Measurements from ENCODE around the gene FOXN1.

Gene FOXN1

DNA sequence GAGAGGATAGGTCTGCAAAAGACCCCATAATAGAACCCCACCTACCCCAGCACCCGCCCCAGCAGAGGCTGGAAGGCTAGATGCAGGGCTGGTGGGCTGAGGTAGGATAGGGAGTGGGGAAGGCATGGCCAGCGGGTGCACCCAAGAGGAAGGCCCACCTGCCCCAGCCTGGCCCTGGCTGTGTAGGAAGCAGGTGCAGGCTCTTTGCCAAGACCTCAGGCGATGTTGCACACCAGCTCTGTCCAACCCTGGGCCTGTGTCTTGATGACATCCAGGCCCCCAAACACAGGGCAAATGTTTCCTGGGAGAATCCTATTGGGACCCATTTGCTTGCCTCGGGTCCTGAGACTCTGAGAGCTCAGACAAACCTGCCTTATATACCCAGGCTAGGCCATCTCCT lies 34.1 kb downstream of the FOXN1 start:
- DNase-seq (ENCODE audit: insufficient read length, low spot score) (no peak), FAIRE-seq (no peak)
- TF ChIP-seq TAF1 (IDR thresholded peaks at IDR 0.05; ENCODE audit: low read depth, low read length) (no peak), POU2F2 (IDR thresholded peaks at IDR 0.05; ENCODE audit: low read depth, low read length) (no peak), PAX5 (IDR thresholded peaks at IDR 0.05; ENCODE audit: insufficient read depth, low read length, severe bottlenecking) (no peak), POLR2AphosphoS5 (IDR thresholded peaks at IDR 0.05; ENCODE audit: low read depth, low read length) (no peak), POLR2A (IDR thresholded peaks at IDR 0.05; ENCODE audit: low read depth, low read length) (no peak), SPI1 (IDR thresholded peaks at IDR 0.05; ENCODE audit: low read depth, low read length) (no peak)

DNA sequence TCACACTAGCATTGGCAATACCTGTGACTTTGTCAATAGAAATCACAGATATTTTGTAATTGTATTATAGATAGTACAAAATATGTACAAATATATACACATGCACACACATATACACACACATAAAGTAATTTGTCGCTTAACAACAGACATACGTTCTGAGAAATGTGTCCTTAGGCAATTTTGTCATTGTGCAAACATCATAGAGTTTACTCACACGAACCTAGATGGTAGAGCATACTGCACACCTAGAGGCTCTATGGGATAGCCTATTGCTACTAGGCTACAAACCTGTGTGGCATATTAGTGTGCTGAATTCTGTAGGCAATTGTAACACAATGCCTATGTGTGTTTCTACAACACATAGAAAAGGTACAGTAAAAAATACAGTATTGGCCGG lies 35.3 kb downstream of the FOXN1 start:
- FAIRE-seq: no peak
- no peak for DNase-seq (ENCODE audit: insufficient read length, low spot score)
- TF ChIP-seq POU2F2 (IDR thresholded peaks at IDR 0.05; ENCODE audit: low read depth, low read length) (no peak), PAX5 (IDR thresholded peaks at IDR 0.05; ENCODE audit: insufficient read depth, low read length, severe bottlenecking) (no peak), POLR2A (IDR thresholded peaks at IDR 0.05; ENCODE audit: low read depth, low read length) (no peak), POLR2AphosphoS5 (IDR thresholded peaks at IDR 0.05; ENCODE audit: low read depth, low read length) (no peak), TAF1 (IDR thresholded peaks at IDR 0.05; ENCODE audit: low read depth, low read length) (no peak), SPI1 (IDR thresholded peaks at IDR 0.05; ENCODE audit: low read depth, low read length) (no peak)

DNA sequence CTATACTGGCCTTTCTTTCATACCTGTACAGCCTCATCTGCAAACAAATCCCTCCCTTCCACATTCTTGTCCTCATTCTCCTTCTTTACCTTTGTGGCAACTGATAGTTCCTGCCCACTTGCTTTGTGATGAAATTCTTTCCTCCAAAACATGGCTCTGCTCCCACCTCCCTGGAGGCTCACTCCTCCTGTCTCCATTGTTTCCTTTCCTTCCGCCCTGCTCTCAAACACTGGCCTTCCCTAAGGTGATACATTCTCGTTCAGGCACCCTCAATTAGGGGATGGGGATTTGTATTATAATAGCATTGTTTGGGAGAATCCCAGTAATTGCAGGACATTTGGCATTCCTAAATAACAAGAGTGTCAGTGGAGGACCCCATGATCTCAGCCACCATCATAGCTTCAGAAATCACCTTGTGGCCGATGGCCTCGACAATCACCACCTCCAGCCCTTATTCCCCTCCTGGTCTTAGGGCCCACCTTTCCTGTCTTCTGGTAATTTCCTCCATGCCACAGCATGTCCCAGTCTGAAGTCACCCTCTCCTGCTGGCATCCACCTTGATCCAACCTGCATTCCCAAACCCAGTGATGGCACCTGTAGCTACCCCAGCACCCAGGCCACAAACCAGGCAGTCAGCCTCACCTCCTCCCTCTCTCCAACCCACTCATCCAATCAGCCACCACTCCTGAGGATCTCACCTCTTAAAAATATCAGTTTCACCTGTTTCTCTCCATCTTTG lies 38.4 kb downstream of the FOXN1 start:
- no peak for TF ChIP-seq POU2F2 (IDR thresholded peaks at IDR 0.05; ENCODE audit: low read depth, low read length)
- no peak for TF ChIP-seq TAF1 (IDR thresholded peaks at IDR 0.05; ENCODE audit: low read depth, low read length)
- TF ChIP-seq SPI1 (IDR thresholded peaks at IDR 0.05; ENCODE audit: low read depth, low read length): no peak
- TF ChIP-seq PAX5 (IDR thresholded peaks at IDR 0.05; ENCODE audit: insufficient read depth, low read length, severe bottlenecking): no peak
- no peak for TF ChIP-seq POLR2AphosphoS5 (IDR thresholded peaks at IDR 0.05; ENCODE audit: low read depth, low read length)
- no peak for TF ChIP-seq POLR2A (IDR thresholded peaks at IDR 0.05; ENCODE audit: low read depth, low read length)
- FAIRE-seq (no peak), DNase-seq (ENCODE audit: insufficient read length, low spot score) (no peak)

DNA sequence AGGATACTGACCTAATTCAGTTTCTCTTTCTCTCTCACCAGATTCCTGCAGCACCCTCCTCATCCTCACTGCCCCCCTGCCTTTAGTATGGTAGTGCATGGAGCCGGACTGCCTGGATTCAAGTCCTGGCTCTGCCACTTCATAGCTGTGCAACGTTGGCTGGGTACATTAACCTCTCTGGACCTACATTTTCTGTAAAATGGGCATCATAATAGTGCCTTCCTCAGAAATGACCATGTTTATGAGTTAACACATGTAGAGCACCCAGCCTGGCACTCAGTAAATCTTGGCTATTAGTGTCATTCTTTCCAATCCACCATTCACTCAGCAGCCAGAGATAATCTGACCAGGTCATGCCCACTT lies 39.0 kb downstream of the FOXN1 start:
- DNase-seq (ENCODE audit: insufficient read length, low spot score) (no peak), FAIRE-seq (no peak)
- TF ChIP-seq POLR2AphosphoS5 (IDR thresholded peaks at IDR 0.05; ENCODE audit: low read depth, low read length) (no peak), PAX5 (IDR thresholded peaks at IDR 0.05; ENCODE audit: insufficient read depth, low read length, severe bottlenecking) (no peak), POLR2A (IDR thresholded peaks at IDR 0.05; ENCODE audit: low read depth, low read length) (no peak), POU2F2 (IDR thresholded peaks at IDR 0.05; ENCODE audit: low read depth, low read length) (no peak), SPI1 (IDR thresholded peaks at IDR 0.05; ENCODE audit: low read depth, low read length) (no peak), TAF1 (IDR thresholded peaks at IDR 0.05; ENCODE audit: low read depth, low read length) (no peak)

DNA sequence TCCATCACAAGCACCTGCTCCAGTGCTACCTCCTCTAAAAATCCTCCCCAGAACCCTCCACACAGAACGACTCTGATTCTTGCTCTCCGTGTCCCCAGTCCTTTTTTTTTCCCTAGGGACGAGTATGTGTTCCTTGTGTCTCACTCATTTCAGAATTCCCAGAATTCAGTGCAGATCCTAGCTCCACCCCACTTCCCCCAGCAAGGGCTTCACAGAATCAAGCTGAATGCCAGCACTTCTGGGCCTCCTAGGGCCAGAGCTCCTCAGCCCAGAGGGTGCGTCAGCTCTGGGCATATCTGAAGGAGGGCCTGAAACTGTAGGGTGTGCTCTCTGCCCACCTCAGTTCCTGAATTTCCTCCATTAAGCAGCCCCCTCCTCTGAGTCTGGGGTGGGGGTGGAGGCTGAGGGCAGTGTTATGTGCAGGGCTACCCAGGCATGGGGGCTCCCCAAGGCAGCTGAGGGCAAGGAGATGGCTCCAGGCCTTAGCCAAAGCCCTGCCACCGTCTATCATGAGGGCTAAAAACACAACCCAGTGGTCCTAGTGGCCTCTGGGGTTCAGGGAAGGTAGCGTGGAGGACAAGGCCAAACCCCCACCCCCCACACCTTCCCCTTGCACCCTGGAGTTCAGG lies 39.8 kb downstream of the FOXN1 start:
- TF ChIP-seq SPI1 (IDR thresholded peaks at IDR 0.05; ENCODE audit: low read depth, low read length) (no peak), POLR2A (IDR thresholded peaks at IDR 0.05; ENCODE audit: low read depth, low read length) (no peak), PAX5 (IDR thresholded peaks at IDR 0.05; ENCODE audit: insufficient read depth, low read length, severe bottlenecking) (no peak), POLR2AphosphoS5 (IDR thresholded peaks at IDR 0.05; ENCODE audit: low read depth, low read length) (no peak), TAF1 (IDR thresholded peaks at IDR 0.05; ENCODE audit: low read depth, low read length) (no peak), POU2F2 (IDR thresholded peaks at IDR 0.05; ENCODE audit: low read depth, low read length) (no peak)
- no peak for DNase-seq (ENCODE audit: insufficient read length, low spot score)
- no peak for FAIRE-seq

DNA sequence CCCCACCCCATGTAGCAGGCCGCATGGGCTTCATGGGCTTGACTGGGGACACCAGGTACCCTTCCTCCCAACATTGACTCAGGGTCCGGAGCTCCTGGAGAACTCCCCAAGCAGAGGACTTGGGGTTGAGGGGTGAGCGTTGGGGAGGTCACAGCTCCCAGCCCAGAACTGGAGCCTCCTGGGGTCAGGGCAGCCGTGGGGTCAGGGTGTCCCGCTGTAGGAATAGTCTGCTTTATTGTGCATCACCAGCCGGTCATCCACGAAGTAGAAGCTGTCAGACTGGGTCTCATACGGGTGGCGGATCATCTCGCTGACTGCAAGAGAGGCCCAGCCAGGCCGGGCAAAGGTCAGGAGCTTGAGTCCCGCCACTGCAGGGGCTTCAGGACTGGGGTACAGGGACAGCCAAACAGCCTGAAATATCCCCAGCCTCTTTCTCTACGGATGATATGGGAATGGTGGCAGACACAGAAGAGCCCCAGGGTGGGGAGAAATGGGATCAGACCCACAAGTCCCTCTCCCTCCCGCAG lies 41.0 kb downstream of the FOXN1 start:
- FAIRE-seq (no peak), DNase-seq (ENCODE audit: insufficient read length, low spot score) (no peak)
- TF ChIP-seq POLR2A (IDR thresholded peaks at IDR 0.05; ENCODE audit: low read depth, low read length): no peak

DNA sequence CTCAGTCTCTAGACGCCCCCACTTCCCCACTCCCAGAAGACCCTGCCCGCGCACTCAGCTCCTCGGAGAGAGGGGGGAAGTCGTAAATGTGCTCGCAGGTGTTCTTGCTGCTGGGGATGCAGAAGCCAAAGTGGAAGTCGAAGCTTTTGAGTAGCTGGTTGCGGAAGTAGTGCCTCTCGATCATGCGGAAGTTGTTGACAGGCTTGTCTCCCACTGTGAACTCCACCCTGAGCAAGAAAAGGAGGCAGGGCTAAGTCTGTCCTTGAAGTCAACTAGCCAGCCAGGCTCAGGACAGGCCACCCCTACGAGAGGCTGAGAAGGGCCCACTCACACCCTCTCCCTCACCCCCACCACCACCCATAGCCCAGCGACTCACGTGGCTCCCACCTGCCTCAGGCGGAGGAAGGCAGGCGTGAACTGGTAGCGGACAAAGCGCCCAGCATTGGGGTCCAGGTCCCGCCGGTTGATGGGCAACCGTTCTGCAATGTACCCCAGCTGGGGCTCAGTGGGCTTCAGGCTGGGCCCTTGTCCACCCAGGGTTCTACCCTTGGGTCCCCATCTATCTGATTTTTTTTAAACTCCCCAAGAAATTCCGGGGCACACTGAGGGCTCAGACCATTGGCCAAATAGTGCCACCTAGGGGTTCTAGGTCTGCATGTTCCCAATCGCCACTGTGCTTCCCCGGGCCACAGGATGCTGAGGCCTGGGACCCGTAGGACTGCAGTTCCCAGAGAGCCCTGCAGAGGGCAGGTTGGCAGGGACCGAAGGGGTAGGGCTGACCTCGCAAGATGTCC lies 41.7 kb downstream of the FOXN1 start:
- FAIRE-seq (peak; percentile 93), DNase-seq (ENCODE audit: insufficient read length, low spot score) (peak; percentile 75)
- TF ChIP-seq SPI1 (IDR thresholded peaks at IDR 0.05; ENCODE audit: low read depth, low read length) (peak; percentile 24; the same call in 1 of the 2 replicates), POLR2AphosphoS5 (IDR thresholded peaks at IDR 0.05; ENCODE audit: low read depth, low read length) (no peak)

DNA sequence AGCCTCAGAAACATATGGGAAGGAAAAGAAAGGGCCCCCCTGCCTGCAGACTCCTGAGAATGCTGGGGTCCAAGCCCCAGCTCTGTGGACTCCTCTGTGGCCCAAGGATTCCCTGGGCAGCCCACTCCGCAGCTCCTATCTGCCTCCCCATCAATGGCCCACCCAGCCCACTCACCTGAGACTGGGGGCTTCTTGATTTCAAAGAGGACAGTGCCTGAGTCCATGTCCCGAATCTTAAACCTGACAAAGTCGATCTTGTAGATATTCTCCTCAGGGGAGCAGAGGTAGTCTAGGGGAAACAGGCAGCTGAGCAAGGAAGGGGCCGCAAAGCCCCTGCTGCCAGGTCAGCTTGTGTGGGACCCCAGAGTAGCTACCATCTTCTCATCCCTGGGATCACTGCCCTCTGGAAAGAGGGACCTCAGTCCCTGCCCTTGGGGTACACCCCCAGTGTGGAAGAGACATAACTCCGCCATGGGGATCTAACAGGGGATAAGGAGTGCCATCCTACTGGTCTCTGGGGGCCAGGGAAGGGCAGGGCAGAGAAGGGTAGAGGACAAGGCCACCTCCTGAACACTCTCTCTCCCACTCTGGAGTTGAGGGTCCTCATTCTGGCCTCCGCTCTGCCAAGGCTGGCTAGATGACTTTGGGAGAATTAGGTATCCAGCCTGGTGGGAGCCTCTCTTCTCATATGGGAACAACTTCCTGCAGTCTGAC lies 42.4 kb downstream of the FOXN1 start:
- no peak for DNase-seq (ENCODE audit: insufficient read length, low spot score)
- peak; percentile 28 for FAIRE-seq
- no peak for TF ChIP-seq POLR2A (IDR thresholded peaks at IDR 0.05; ENCODE audit: low read depth, low read length)
- no peak for TF ChIP-seq SPI1 (IDR thresholded peaks at IDR 0.05; ENCODE audit: low read depth, low read length)
- TF ChIP-seq POU2F2 (IDR thresholded peaks at IDR 0.05; ENCODE audit: low read depth, low read length): no peak
- TF ChIP-seq POLR2AphosphoS5 (IDR thresholded peaks at IDR 0.05; ENCODE audit: low read depth, low read length): no peak
- no peak for TF ChIP-seq PAX5 (IDR thresholded peaks at IDR 0.05; ENCODE audit: insufficient read depth, low read length, severe bottlenecking)
- no peak for TF ChIP-seq TAF1 (IDR thresholded peaks at IDR 0.05; ENCODE audit: low read depth, low read length)

All from GM12891 (cell line).